Measurements from ENCODE around the gene TMEM50A. TPM values are rescaled to one million over a fixed set of nuclear protein-coding genes. Genes with fewer than 3 reads are reported as not detected.
"Not testable (repeated sequence)": the region's sequence is repeated elsewhere in the genome, so short reads cannot be mapped to it uniquely, and the experiment has no call there.

TMEM50A gene
- total RNA-seq, 1 donor from 2014 or later = 90.2 TPM

- DNase-seq = not testable (repeated sequence)
These were observed 50.6 kb downstream of the TMEM50A start for GRCh38 chr1:25388691-25389090.

GRCh38 chr1:25389721-25390120 is 51.6 kb downstream of the TMEM50A start:
- DNase-seq = not testable (repeated sequence)

- no peak for DNase-seq
These were observed 54.7 kb downstream of the TMEM50A start for GRCh38 chr1:25392841-25393240.

- DNase-seq = not testable (repeated sequence)
These were observed 59.4 kb downstream of the TMEM50A start for GRCh38 chr1:25397549-25397948.

GRCh38 chr1:25398079-25398478 is 59.9 kb downstream of the TMEM50A start:
- DNase-seq = not testable (repeated sequence)

GRCh38 chr1:25402947-25403803 is 65.0 kb downstream of the TMEM50A start:
- not testable (repeated sequence) for DNase-seq

- DNase-seq = not testable (repeated sequence)
These were observed 67.7 kb downstream of the TMEM50A start for GRCh38 chr1:25405731-25406305.

GRCh38 chr1:25409641-25410427 is 71.7 kb downstream of the TMEM50A start:
- not testable (repeated sequence) for DNase-seq

Other genes starting within 250 kb of the TMEM50A start
- 36.5 TPM for gene SYF2, start 105.8 kb upstream of the TMEM50A start, total RNA-seq
- 77.6 TPM for gene RSRP1, start 90.9 kb upstream of the TMEM50A start, total RNA-seq
- 2.3 TPM for gene RHD, start 65.8 kb upstream of the TMEM50A start, total RNA-seq
- 4.2 TPM for gene RHCE, start 82.5 kb downstream of the TMEM50A start, total RNA-seq
- 13.1 TPM for gene MACO1, start 92.6 kb downstream of the TMEM50A start, total RNA-seq
- 6.8 TPM for gene LDLRAP1, start 205.3 kb downstream of the TMEM50A start, total RNA-seq

Data from skin of body (tissue), 2 donors.